GM10847 (cell line): ENCODE measurements around the gene PLEKHF1.

Experiments
- POLR2A ChIP-seq: IDR thresholded peaks from 2 replicates; pipeline ENCODE4 v1.6.1; 2011; ENCODE audit not compliant: insufficient read length; ENCODE audit errors: extremely low read depth

PLEKHF1 gene

GRCh38 chr19:29668746-29669609, 3.7 kb downstream of the PLEKHF1 start:
- no peak for TF ChIP-seq POLR2A

- no peak for TF ChIP-seq POLR2A
These were observed 5.0 kb downstream of the PLEKHF1 start for GRCh38 chr19:29670255-29670654.

DNA sequence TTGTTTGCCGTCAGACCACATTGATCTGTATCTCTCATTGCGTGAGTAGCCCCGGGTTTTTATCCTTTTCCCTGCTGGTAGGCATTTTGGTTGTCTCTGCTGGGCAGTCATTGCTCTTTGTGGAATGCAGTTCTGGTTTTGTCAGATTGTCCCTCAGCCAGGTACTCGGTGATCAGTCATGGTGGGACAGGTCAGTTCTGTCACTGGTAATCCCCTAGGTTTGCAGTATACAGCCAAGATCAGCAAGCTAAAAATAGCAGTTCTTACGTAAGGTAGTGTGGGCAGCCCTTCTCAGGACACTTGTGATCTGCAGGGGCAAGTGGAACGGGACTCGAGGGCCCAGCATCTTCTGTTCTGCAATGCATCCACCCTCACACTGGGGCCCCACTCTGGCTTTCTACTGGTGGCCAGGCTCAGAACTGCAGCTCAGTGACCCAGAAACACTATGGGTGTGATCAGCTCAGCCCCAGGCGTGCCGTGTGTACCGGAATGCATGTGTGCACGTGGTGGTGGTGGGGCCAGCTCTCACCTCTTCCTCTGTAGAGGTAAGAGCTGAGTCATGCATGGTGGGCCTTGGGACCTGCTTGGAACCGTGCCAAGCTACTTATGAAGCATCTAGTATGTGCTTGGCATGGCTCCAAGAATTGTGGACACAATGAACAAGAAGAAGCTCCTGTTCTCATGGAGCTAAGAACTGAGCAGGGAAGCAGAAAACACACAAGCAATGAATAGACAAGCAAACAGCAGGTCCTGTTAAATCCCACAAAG, 6.3 kb downstream of the PLEKHF1 start:
- TF ChIP-seq POLR2A: no peak

GRCh38 chr19:29672319-29672932, 7.2 kb downstream of the PLEKHF1 start:
- no peak for TF ChIP-seq POLR2A

DNA sequence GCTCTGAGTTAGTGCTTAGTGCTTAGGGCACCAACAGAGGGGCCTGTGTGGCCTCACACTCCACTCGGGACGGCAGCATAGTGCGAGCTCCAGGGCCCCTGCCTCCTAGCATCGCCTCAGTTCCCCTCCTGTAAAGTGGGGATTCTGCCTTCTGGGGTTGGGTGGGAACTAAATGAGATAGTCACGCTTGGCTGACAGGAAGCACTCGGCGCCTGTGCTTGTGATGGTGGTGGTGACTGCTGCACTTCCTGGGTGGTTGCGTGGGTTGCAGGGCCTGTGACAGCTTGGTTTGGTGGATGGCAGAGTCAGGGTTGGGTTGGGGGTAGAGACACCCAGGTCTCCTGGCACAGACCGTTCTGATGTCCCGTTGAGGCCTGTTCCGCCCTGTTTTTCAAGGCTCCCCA, 7.7 kb downstream of the PLEKHF1 start:
- peak; percentile 23 for TF ChIP-seq POLR2A

DNA sequence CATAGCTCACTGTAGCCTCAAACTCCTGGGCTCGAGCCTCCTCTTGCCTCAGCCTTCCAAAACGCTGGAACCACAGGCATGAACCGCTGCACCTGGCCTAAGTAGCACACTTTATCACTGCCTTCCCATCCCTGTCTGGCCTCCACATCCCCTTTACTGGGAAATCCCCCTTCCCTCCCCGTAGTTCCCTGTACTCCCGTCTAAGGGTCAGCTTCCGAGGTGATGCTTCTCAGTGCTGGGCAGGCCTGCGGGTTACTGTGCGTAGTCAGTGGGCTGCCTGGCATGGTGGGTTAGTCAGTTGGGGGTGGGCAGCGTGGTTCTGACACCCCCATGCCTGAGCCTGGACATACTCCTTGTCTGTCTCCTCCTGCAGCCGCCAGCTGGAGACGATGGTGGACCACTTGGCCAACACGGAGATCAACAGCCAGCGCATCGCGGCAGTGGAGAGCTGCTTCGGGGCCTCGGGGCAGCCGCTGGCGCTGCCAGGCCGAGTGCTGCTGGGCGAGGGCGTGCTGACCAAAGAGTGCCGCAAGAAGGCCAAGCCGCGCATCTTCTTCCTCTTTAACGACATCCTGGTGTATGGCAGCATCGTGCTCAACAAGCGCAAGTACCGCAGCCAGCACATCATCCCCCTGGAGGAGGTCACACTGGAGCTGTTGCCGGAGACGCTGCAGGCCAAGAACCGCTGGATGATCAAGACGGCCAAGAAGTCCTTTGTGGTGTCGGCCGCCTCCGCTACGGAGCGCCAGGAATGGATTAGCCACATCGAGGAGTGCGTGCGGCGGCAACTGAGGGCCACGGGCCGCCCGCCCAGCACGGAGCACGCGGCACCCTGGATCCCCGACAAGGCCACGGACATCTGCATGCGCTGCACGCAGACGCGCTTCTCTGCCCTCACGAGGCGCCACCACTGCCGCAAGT, 8.4 kb downstream of the PLEKHF1 start:
- no peak for TF ChIP-seq POLR2A

DNA sequence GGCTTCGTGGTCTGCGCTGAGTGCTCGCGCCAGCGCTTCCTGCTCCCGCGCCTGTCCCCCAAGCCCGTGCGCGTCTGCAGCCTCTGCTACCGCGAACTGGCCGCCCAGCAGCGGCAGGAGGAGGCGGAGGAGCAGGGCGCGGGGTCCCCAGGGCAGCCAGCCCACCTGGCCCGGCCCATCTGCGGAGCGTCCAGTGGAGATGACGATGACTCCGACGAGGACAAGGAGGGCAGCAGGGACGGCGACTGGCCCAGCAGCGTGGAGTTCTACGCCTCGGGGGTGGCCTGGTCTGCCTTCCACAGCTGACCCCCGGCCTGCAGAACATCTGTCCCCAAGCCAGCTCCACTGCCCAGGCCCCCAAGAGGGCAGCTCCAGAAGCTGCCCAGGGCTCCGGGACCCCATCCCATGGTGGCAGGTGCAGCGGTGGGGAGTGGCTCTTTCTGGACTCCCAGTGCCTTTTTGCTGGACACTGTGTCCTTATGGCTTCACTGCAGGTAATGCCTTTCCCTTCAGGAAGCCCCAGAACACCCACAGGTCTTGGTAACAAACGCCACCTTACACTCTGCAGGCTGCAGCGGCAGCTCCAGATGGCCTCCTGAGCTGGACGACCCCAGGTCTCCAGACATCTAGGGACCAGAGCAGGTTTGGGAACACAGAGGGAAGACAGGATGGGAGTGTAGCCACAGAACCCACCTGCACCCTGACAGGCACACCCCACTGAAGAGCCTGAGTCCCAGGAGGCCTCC, 9.3 kb downstream of the PLEKHF1 start:
- no peak for TF ChIP-seq POLR2A

GRCh38 chr19:29675120-29675649, 9.9 kb downstream of the PLEKHF1 start:
- TF ChIP-seq POLR2A: no peak

- no peak for TF ChIP-seq POLR2A
These were observed 10.5 kb downstream of the PLEKHF1 start for GRCh38 chr19:29675650-29676186.

DNA sequence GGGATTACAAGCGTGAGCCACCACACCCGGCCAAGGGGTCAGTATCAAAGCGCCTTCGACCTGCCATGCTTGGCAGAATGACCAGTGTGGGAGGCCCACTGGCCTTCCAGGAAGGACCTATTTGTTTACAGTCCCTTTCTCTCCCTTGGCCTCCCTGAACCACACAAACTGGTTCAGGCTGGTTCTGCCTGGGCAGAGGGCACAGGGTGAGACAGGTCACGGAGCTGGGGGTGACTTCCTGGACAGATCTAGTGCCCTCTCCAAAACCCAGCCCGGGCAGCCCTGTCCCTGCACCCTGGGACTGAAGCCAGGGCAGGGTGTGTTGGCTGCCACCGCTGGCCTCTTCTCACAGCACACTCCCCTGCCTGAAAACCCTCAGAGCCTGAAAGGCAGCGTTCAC, 11.3 kb downstream of the PLEKHF1 start:
- TF ChIP-seq POLR2A: no peak

DNA sequence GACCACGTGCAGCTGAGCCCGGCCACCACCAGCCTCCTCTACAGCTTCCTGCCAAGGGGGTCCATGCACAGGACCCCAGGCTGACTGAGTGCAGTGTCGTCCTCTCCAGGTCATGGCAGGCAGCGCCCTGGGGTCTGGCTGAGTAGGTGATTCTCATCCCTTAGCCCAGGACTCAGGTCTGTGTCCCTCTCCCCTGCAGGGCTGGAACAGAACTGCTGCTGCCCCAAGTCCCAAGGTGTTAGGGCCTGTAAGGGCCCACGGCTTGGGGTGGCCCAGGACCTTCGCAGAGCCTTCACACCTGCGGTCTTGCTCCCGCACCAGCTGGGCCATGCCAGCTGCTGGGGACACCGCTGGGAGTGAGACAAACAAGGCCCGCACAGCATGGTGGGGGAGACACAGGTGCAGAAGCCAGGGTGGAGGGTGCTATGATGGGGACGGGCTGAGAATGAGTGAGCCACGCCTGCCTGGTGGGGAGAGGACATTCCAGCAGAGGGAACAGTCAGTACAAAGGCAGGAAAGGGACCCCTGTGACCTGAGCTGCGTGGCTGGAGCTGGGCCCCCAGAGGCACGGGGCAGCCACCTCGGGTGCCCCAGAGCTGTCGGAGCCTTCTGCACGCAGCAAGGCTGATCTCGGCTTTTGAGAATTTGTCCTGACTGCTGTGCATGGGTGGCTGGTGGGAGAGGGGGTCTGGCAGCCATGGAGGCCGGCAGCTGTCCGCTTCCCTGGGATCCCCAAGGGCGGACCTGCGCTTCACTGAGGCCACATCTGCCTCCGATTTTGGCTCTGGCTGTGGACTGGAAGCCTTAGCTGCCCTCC, 11.9 kb downstream of the PLEKHF1 start:
- TF ChIP-seq POLR2A: no peak

DNA sequence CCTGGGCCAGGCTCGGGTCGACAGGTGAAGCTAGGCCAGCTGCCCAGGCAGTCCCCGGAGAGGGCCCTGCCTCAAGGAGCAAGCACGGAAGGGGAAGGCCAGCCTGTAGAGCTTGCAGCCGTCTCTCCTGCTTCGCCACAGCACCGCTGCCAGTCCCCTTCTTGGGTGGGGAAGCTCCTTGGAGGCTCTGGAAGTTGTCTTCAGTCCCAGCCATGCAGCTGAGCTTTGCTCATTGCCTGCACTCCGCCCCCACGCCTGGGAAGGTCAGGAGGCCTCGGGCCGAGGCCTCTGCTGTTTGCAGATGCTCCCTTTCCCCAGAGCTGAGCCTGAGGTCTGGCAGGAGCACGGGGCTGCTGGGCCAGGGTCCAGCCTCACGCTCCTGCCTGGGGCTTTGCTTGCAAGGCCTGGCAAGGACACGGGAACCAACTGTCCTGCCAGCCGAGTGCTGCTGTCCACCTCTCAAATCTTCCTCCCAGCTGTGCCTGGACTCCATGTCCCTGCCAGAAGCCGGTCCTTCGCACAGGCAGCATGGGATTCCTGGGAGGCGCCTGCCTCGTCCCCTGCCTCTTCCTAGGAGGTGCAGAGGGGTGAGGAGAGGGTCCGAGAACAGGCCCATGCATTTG, 13.3 kb downstream of the PLEKHF1 start:
- no peak for TF ChIP-seq POLR2A
